Stomach (tissue), 4 donors: ENCODE measurements around the gene MICAL3.
A peak's percentile ranks its signal among the peaks of the same experiment; 100 is the strongest.

Experiments
- EP300 ChIP-seq: sonication (generic); formaldehyde crosslinking; IDR thresholded peaks from one replicate; pipeline ENCODE4 v1.6.1; 2017; ENCODE audit warnings: antibody characterized with exemption
- POLR2A ChIP-seq, 4 donors: fragments of 450-650 bp; IDR thresholded peaks; one replicate each; pipeline ENCODE4 v1.6.1; 2016; ENCODE audit warnings: antibody characterized with exemption in 4 of 4, control low read depth in 2 of 4, mild to moderate bottlenecking in 1 of 4, moderate library complexity in 1 of 4
- POLR2AphosphoS5 ChIP-seq, 3 donors: sonication (generic); formaldehyde crosslinking; IDR thresholded peaks; one replicate each; pipeline ENCODE4 v1.6.1; 2016; ENCODE audit warnings: antibody characterized with exemption in 3 of 3
- TF ChIP-seq, protein P1 (sequence below), 7 experiments: fragments of 450-650 bp in 4 of 7; fragments of 200-600 bp in 3 of 7; sonication (generic) in 3 of 7; IDR thresholded peaks; one replicate each; pipeline ENCODE4 v1.5.1; 2016 to 2019; ENCODE audit warnings: antibody characterized with exemption in 7 of 7, control low read depth in 2 of 7, mild to moderate bottlenecking in 1 of 7

DNA sequence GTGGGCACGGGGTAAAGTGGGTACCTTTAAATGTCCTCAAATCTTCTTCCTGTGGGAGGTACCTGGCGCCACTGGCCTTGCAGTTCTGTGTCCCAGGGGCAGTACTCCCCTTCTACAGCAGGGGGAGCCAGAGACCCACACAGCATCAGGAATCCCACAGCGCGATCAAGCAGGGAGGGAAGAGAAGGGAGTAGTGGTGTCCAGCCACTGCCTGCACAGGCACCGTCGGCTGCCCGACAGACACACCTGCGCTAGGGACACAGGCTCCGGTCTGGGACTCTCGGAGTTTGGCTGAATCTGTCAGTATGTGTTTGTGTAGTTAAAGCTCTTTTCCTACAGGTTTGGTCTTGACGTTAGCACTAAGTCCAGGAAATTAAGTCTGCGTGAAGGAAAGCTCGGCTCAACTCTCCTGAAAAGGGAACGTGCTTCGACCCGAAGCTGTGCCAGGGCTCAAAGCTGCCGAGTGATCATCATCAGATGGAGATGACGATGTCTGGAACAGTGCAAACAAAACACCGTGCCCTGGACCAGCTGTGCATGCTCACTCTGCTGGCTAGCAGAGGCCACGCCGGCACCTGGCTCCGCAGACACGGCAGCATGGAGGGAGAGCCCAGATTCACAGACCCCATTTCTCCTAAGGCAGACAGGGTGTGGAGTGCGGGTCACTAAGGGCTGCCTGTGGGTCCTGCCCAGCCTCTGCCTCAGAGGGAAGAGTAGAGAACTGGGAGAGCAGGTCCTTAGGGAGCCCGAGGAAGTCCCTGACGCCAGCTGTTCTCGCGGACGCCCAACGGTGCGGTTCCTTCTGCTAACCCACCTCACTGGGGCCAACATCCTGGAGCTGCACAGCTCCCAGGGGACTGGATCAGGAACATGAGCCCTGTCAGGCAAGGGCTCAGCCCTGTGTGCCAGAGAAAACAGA, 194.1 kb downstream of the MICAL3 start:
- TF ChIP-seq POLR2A (IDR thresholded peaks at IDR 0.05) (no peak), POLR2AphosphoS5 (IDR thresholded peaks at IDR 0.05) (peak in 2 of 3 donors; percentile 32 to 59), EP300 (peak; percentile 10)
- TF ChIP-seq, protein P1, sequence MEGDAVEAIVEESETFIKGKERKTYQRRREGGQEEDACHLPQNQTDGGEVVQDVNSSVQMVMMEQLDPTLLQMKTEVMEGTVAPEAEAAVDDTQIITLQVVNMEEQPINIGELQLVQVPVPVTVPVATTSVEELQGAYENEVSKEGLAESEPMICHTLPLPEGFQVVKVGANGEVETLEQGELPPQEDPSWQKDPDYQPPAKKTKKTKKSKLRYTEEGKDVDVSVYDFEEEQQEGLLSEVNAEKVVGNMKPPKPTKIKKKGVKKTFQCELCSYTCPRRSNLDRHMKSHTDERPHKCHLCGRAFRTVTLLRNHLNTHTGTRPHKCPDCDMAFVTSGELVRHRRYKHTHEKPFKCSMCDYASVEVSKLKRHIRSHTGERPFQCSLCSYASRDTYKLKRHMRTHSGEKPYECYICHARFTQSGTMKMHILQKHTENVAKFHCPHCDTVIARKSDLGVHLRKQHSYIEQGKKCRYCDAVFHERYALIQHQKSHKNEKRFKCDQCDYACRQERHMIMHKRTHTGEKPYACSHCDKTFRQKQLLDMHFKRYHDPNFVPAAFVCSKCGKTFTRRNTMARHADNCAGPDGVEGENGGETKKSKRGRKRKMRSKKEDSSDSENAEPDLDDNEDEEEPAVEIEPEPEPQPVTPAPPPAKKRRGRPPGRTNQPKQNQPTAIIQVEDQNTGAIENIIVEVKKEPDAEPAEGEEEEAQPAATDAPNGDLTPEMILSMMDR (IDR thresholded peaks at IDR 0.05): peak in 6 of 7 experiments; percentile 46 to 99 (median 99)
